ENCODE measurements around the gene GDPD3.
"Not testable (repeated sequence)": the region's sequence is repeated elsewhere in the genome, so short reads cannot be mapped to it uniquely, and the experiment has no call there.

GDPD3 gene

GRCh38 chr16:30113031-30113710 is at the start of gene GDPD3:
TSS of gene GDPD3 (minus strand) at chr16:30113537. CDS start at chr16:30113478, 59 bp downstream.
- no peak for DNase-seq

- no peak for DNase-seq
These were observed 43.9 kb upstream of the GDPD3 start for GRCh38 chr16:30157214-30157613.

GRCh38 chr16:30155188-30155587 is 41.9 kb upstream of the GDPD3 start:
- no peak for DNase-seq

GRCh38 chr16:30152517-30152916 is 39.2 kb upstream of the GDPD3 start:
- no peak for DNase-seq

- no peak for DNase-seq
These were observed 37.8 kb upstream of the GDPD3 start for GRCh38 chr16:30151091-30151490.

GRCh38 chr16:30149250-30149930 is 36.1 kb upstream of the GDPD3 start:
- no peak for DNase-seq

GRCh38 chr16:30147843-30148510 is 34.6 kb upstream of the GDPD3 start:
- no peak for DNase-seq

GRCh38 chr16:30145657-30146056 is 32.3 kb upstream of the GDPD3 start:
- no peak for DNase-seq

- no peak for DNase-seq
These were observed 31.6 kb upstream of the GDPD3 start for GRCh38 chr16:30144917-30145316.

GRCh38 chr16:30144017-30144416 is 30.7 kb upstream of the GDPD3 start:
- DNase-seq = no peak

GRCh38 chr16:30143347-30143702 is 30.0 kb upstream of the GDPD3 start:
- no peak for DNase-seq

GRCh38 chr16:30142672-30143346 is 29.5 kb upstream of the GDPD3 start:
- peak in 1 of 2 donors; percentile 23 for DNase-seq

GRCh38 chr16:30141750-30142149 is 28.4 kb upstream of the GDPD3 start:
- no peak for DNase-seq

- no peak for DNase-seq
These were observed 26.5 kb upstream of the GDPD3 start for GRCh38 chr16:30139583-30140481.

GRCh38 chr16:30137897-30138296 is 24.6 kb upstream of the GDPD3 start:
- no peak for DNase-seq

- DNase-seq = no peak
These were observed 23.8 kb upstream of the GDPD3 start for GRCh38 chr16:30136971-30137605.

- no peak for DNase-seq
These were observed 19.3 kb upstream of the GDPD3 start for GRCh38 chr16:30132591-30132990.

- DNase-seq = no peak
These were observed 18.6 kb upstream of the GDPD3 start for GRCh38 chr16:30131869-30132475.

GRCh38 chr16:30127993-30128392 is 14.7 kb upstream of the GDPD3 start:
- DNase-seq = no peak

GRCh38 chr16:30125690-30126089 is 12.4 kb upstream of the GDPD3 start:
- DNase-seq = not testable (repeated sequence)

GRCh38 chr16:30124985-30125379 is 11.6 kb upstream of the GDPD3 start:
- DNase-seq = no peak
